ENCODE results near the gene ERMAP. TPM values are rescaled to one million over a fixed set of nuclear protein-coding genes. Genes with fewer than 3 reads are reported as not detected.
"Not testable (repeated sequence)": the region's sequence is repeated elsewhere in the genome, so short reads cannot be mapped to it uniquely, and the experiment has no call there.

Gene ERMAP
- polyA plus RNA-seq, 1 donor = 8.2 TPM

GRCh38 chr1:42807056-42807668, 9.8 kb upstream of the ERMAP start:
- no peak for DNase-seq

GRCh38 chr1:42814815-42815214, 2.1 kb upstream of the ERMAP start:
- DNase-seq = not testable (repeated sequence)

GRCh38 chr1:42815941-42816584, 859 bp upstream of the ERMAP start:
- peak; percentile 34 for DNase-seq

GRCh38 chr1:42817440-42817767, 482 bp downstream of the ERMAP start:
- no peak for DNase-seq

GRCh38 chr1:42817976-42818375, 1.1 kb downstream of the ERMAP start:
- no peak for DNase-seq

- DNase-seq = no peak
Observed at GRCh38 chr1:42820813-42821212, 3.9 kb downstream of the ERMAP start.

- DNase-seq = no peak
Observed at GRCh38 chr1:42821690-42822089, 4.8 kb downstream of the ERMAP start.

GRCh38 chr1:42822800-42823392, 6.0 kb downstream of the ERMAP start:
- no peak for DNase-seq

- no peak for DNase-seq
Observed at GRCh38 chr1:42824481-42825035, 7.6 kb downstream of the ERMAP start.

- no peak for DNase-seq
Observed at GRCh38 chr1:42825036-42825851, 8.3 kb downstream of the ERMAP start.

GRCh38 chr1:42830631-42831030, 13.7 kb downstream of the ERMAP start:
- DNase-seq = no peak

GRCh38 chr1:42831273-42831672, 14.4 kb downstream of the ERMAP start:
- no peak for DNase-seq

GRCh38 chr1:42832641-42833240, 15.8 kb downstream of the ERMAP start:
- DNase-seq = no peak

- no peak for DNase-seq
Observed at GRCh38 chr1:42833981-42834380, 17.1 kb downstream of the ERMAP start.

GRCh38 chr1:42834803-42835202, 17.9 kb downstream of the ERMAP start:
- no peak for DNase-seq

GRCh38 chr1:42835422-42835821, 18.5 kb downstream of the ERMAP start:
- DNase-seq = no peak

- DNase-seq = no peak
Observed at GRCh38 chr1:42837709-42838108, 20.8 kb downstream of the ERMAP start.

- DNase-seq = no peak
Observed at GRCh38 chr1:42838482-42839190, 21.7 kb downstream of the ERMAP start.

- no peak for DNase-seq
Observed at GRCh38 chr1:42841010-42841409, 24.1 kb downstream of the ERMAP start.

- DNase-seq = no peak
Observed at GRCh38 chr1:42841440-42842147, 24.7 kb downstream of the ERMAP start.

GRCh38 chr1:42844592-42845140, 27.7 kb downstream of the ERMAP start:
- DNase-seq = no peak
